Mucosa of rectum (tissue), 2 donors: ENCODE data around the gene APELA.
"Not testable (repeated sequence)": the region's sequence is repeated elsewhere in the genome, so short reads cannot be mapped to it uniquely, and the experiment has no call there.

ENCODE experiments used
- H3K27ac ChIP-seq, 2 donors: one replicate each; pipeline ENCODE4 v1.7.0; 2013; ENCODE audit warnings: inconsistent platforms in 2 of 2, low read depth in 2 of 2, low read length in 2 of 2
- H3K27me3 ChIP-seq, 2 donors: one replicate each; pipeline ENCODE4 v1.7.0; 2013; ENCODE audit warnings: low read length in 2 of 2; ENCODE audit not compliant: control insufficient read depth in 2 of 2, insufficient read depth in 2 of 2
- H3K36me3 ChIP-seq, 2 donors: one replicate each; pipeline ENCODE4 v1.7.0; 2013; ENCODE audit warnings: low read length in 2 of 2; ENCODE audit not compliant: control insufficient read depth in 2 of 2, insufficient read depth in 2 of 2
- H3K4me1 ChIP-seq, 2 donors: one replicate each; pipeline ENCODE4 v1.7.0; 2013; ENCODE audit warnings: low read length in 2 of 2, mild to moderate bottlenecking in 1 of 2; ENCODE audit not compliant: control insufficient read depth in 2 of 2, insufficient read depth in 2 of 2
- H3K4me3 ChIP-seq, 2 donors: one replicate each; pipeline ENCODE4 v1.7.0; 2013; ENCODE audit warnings: low read length in 2 of 2
- H3K9ac ChIP-seq, 2 donors: one replicate each; pipeline ENCODE4 v1.7.0; 2013; ENCODE audit warnings: low read length in 2 of 2, low read depth in 1 of 2, mild to moderate bottlenecking in 1 of 2
- H3K9me3 ChIP-seq, 2 donors: one replicate each; pipeline ENCODE4 v1.7.0; 2013; ENCODE audit warnings: low read length in 2 of 2; ENCODE audit not compliant: control insufficient read depth in 2 of 2
- donor health status: healthy.
- donor health status: Normal muscosa, but diverticular disease.

Gene APELA

GRCh38 chr4:164880489-164881262 is 3.7 kb downstream of the APELA start:
- Histone ChIP-seq H3K4me3 (no peak overlapping the region), H3K27me3 (no peaks in the 10 kb centered on the region), H3K4me1 (peaks cover 0 to 3% of the 10 kb centered on the region in 2 donors), H3K27ac (no peak overlapping the region), H3K36me3 (no peaks in the 10 kb centered on the region), H3K9me3 (no peaks in the 10 kb centered on the region), H3K9ac (no peak overlapping the region)

DNA sequence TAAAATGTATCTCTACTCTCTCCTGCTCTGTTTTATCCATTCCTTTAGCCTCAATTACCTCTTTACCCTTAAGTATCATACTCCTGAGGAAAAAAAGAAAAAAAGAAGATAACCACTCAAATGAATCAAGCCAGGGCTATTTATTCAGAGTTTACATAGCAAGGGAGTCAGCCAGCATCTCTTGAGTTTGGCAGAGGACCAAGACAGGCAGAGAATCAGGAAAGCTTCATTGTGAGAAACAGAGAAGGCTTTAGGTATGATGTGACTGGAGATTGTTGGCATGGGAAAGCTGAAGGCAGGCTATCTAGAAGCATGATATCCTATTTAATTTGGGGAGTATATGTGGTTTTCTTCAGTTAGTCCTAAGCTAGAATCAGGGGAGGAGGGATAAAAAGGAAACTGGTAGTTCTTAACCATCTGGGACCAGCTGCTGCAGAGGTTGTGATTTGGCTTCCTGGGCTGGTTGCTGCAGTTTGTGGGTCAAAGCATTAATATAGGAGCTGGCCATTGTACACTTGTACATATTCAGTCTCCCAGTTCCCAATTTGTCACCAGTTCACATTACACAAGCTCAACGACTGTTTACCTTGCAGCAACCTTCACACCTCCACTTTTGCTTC is 11.2 kb downstream of the APELA start:
- H3K27ac ChIP-seq = no peak overlapping the region

GRCh38 chr4:164890691-164891090 is 13.7 kb downstream of the APELA start:
- no peaks in the 10 kb centered on the region for H3K9me3 ChIP-seq
- H3K4me3 ChIP-seq = no peak overlapping the region
- H3K27me3 ChIP-seq = no peaks in the 10 kb centered on the region
- H3K27ac ChIP-seq = no peak overlapping the region
- no peaks in the 10 kb centered on the region for H3K4me1 ChIP-seq
- H3K36me3 ChIP-seq = no peaks in the 10 kb centered on the region
- no peak overlapping the region for H3K9ac ChIP-seq

More for the DNA sequence above, 11.2 kb downstream of the APELA start:
- Histone ChIP-seq H3K36me3 (no peaks in the 10 kb centered on the region), H3K4me1 (no peaks in the 10 kb centered on the region), H3K27me3 (no peaks in the 10 kb centered on the region), H3K4me3 (no peak overlapping the region), H3K9me3 (no peaks in the 10 kb centered on the region), H3K9ac (no peak overlapping the region)

DNA sequence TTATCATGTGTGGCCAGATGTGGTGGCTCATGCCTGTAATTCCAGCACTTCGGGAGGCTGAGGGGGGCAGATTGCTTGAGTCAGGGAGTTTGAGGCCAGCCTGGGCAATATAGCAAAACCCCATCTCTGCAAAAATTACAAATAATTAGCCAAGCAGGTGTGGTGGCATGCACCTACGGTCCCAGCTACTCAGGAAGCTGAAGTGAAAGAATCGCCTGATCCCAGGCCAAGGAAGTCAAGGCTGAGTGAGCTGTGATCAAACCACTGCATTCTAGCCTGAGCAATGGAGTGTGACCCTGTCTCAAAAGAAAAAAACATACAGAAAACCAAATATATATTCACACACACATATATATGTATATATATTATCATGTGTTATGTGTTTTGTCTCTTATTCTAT is 15.0 kb downstream of the APELA start:
- Histone ChIP-seq H3K4me3 (no peak overlapping the region), H3K4me1 (no peaks in the 10 kb centered on the region), H3K36me3 (no peaks in the 10 kb centered on the region), H3K27me3 (peaks cover 0 to 2% of the 10 kb centered on the region in 2 donors), H3K9ac (no peak overlapping the region), H3K27ac (no peak overlapping the region), H3K9me3 (no peaks in the 10 kb centered on the region)

- Histone ChIP-seq H3K36me3 (no peaks in the 10 kb centered on the region), H3K27me3 (peaks cover 0 to 2% of the 10 kb centered on the region in 2 donors), H3K4me3 (no peak overlapping the region), H3K9ac (no peak overlapping the region), H3K27ac (no peak overlapping the region), H3K4me1 (no peaks in the 10 kb centered on the region), H3K9me3 (no peaks in the 10 kb centered on the region)
These were observed 17.7 kb downstream of the APELA start for GRCh38 chr4:164894702-164895101.

DNA sequence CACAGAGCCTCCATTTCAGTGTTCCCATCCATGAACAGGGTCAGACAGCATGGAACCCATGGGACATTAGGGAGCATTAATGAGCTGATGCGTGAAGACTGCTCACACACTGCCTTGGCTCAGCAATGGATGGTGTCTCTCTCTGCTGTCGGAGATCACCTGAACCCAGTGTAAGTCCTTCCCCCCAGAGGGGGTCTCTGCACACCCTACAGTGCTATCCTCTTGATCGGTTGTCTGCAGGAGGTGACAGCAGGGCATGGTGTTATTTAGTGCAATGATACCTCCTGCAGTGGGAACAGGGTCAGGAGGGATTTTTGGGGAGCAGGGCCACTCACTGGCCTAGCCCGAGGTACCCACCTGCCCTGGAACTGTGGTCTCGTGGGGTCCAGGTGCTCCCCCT is 25.6 kb downstream of the APELA start:
- no peaks in the 10 kb centered on the region for H3K4me1 ChIP-seq
- H3K9me3 ChIP-seq = no peaks in the 10 kb centered on the region
- H3K9ac ChIP-seq = no peak overlapping the region
- no peak overlapping the region for H3K4me3 ChIP-seq
- no peak overlapping the region for H3K27ac ChIP-seq
- no peaks in the 10 kb centered on the region for H3K36me3 ChIP-seq
- H3K27me3 ChIP-seq = no peaks in the 10 kb centered on the region

- H3K9me3 ChIP-seq = no peaks in the 10 kb centered on the region
- H3K4me3 ChIP-seq = no peak overlapping the region
- H3K27ac ChIP-seq = no peak overlapping the region
- H3K36me3 ChIP-seq = no peaks in the 10 kb centered on the region
- no peak overlapping the region for H3K9ac ChIP-seq
- H3K4me1 ChIP-seq = no peaks in the 10 kb centered on the region
- H3K27me3 ChIP-seq = no peaks in the 10 kb centered on the region
These were observed 27.4 kb downstream of the APELA start for GRCh38 chr4:164904336-164904735.

DNA sequence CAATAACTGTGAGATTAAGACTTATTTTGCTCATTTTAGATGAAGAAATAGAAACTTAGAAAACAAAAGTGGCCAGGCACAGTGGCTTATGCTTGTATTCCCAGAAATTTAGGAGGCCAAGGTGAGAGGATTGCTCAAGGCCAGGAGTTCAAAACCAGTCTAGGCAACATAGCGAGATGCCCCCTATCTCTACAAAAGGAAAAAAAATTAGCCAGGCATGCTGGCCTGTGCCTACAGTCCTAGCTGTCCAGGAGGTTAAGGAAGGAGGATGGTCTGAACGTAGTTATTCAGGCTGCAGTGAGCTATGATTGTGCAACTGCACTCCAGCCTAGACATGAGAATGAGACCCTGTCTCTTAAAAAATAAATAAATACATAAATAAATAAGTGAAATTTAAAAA is 28.0 kb downstream of the APELA start:
- Histone ChIP-seq H3K4me1 (no peaks in the 10 kb centered on the region), H3K27me3 (no peaks in the 10 kb centered on the region), H3K4me3 (no peak overlapping the region), H3K9ac (no peak overlapping the region), H3K36me3 (no peaks in the 10 kb centered on the region), H3K9me3 (no peaks in the 10 kb centered on the region), H3K27ac (no peak overlapping the region)

GRCh38 chr4:164906368-164906767 is 29.4 kb downstream of the APELA start:
- Histone ChIP-seq H3K4me1 (no peaks in the 10 kb centered on the region), H3K9ac (no peak overlapping the region), H3K9me3 (no peaks in the 10 kb centered on the region), H3K27ac (no peak overlapping the region), H3K4me3 (no peak overlapping the region), H3K27me3 (no peaks in the 10 kb centered on the region), H3K36me3 (no peaks in the 10 kb centered on the region)

DNA sequence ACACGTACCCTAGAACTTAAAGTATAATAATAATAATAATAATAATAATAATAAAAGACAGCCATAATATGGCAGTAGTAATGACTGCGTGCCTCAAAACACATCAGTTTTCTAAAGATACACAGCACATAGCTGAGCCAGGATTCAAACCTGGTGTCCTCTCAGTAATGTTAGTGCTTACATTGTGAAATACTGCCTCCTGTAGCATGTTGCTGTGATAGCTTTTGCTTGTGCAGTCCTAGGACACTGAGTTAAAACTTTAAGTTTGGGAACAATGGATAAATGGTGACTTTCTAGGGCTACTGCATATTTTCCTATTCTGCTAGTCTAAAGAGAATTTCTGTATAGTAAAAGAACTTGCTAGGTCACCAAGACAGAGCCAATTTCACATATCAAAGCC is 36.5 kb downstream of the APELA start:
- H3K36me3 ChIP-seq, H3K4me3 ChIP-seq, H3K4me1 ChIP-seq, H3K9me3 ChIP-seq, H3K27me3 ChIP-seq, H3K27ac ChIP-seq, H3K9ac ChIP-seq: not testable (repeated sequence)
